NCI-H2081 treated with DMSO at 0.1 percent for 48 hours (cell line): Measurements from ENCODE around the gene RSL24D1.
"Not testable (repeated sequence)": the region's sequence is repeated elsewhere in the genome, so short reads cannot be mapped to it uniquely, and the experiment has no call there.

Experiments used
- DNase-seq: peaks from one replicate; lab custom pipeline; 2025; lab: John Stamatoyannopoulos, UW

The RSL24D1 gene

GRCh38 chr15:55218056-55218455 is 21.3 kb upstream of the RSL24D1 start:
- no peak for DNase-seq

DNA sequence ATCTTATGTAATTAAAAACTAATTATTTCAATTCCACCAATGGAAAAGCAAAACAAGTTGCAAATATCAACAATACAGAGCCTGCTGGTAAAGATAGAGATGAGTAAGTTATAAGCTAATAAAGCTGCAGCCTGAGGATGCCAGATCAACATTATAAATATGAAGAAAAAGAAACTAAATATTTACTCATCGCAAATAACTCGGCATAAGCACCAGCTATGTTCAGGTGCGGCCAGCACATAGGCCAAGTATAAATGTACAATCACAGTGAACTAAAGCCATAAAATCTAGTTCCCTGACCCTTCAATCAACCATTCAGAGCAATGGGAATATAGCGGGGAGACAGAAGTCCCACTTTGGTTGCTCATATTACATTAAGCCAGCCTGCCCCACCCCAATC is 7.7 kb upstream of the RSL24D1 start:
- DNase-seq: no peak

DNA sequence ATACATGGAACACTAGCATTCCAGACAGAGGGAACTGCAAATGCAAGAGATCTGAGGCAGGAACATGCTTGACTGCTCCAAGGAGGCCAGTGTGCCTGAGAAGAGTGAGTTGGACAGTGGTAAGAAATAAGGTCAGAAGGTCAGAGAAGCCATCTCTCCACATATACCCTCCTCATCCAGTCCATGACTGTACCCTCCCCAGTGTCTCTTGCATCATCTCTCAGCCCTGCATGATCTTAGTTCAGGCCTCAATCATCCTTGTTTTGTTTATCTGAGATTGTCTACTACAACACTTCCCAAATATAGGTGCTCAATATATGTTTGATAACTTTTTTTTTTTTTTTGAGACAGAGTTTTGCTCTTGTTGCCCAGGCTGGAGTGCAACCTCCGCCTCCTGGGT is 5.5 kb upstream of the RSL24D1 start:
- DNase-seq: no peak

DNA sequence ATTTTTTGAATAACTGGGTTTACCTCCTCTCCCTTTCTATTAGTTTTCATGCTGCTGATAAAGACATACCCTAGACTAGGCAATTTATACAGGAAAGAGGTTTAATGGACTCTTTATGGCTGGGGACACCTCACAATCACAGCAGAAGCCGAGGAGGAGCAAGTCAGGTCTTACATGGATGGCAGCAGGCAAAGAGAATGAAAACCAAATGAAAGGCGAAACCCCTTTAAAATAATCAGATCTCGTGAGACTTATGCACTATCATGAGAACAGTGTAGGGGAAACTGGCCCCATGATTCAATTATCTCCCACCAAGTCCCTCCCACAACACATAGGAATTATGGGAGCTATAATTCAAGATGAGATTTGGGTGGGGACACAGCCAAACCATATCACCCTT is 2.0 kb upstream of the RSL24D1 start:
- no peak for DNase-seq

- DNase-seq: no peak
Observed at GRCh38 chr15:55197719-55198118, 978 bp upstream of the RSL24D1 start.

GRCh38 chr15:55197362-55197705 is 593 bp upstream of the RSL24D1 start:
- DNase-seq: no peak

DNA sequence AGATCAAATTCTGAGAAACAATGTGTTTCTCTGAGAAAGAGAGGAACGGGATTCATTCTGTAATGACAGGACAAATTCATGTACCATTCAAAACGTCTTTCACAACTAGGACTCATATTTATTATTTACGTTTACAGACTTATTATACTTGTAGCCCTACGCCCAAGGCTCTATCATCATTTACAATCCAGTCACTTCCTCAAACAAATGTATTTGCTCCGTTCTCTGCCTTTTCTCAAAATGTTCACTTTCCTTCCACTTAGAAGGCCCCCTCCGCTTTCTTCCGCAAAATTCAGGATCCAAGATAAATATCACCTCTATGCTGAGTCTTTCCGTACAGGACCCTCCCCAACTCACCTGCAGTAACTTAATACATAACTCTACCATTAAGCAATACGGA is 745 bp downstream of the RSL24D1 start:
- no peak for DNase-seq

DNA sequence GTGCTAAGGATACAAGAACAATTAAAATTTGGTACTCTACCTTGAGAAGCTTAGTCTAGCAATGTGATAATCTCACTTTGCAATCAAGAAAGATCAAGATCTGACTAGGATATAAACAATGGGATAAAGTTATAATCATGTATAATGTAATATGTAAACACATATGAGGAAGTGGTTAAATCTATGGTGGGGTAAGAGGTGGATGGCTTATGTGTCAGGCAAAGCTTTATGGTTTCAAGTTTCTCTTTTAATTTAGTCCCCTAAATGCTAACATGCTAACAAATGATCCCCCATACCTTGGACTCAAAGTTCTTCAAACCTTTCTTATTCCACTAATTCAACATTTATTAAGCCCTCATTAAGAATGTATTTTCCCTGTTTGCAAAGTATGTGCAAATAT is 2.5 kb downstream of the RSL24D1 start:
- DNase-seq: no peak

DNA sequence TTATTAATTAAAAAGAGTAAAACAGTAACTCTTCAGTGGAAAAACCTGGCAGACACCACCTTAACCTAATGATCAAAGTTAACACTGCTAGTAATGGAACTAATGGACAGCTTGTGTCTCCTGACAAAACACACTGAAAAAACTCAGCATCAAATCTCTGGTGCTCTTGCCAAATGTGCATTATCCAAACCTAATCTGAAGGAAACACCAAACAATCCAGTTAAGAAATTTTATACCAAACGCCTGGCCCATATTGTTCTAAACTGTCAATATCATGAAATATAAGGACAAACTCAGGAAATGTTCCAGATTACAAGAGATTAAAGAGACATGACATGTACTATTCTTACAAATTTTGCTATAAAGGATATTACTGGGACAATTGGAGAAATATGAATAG is 10.4 kb downstream of the RSL24D1 start:
- DNase-seq: no peak

- no peak for DNase-seq
Observed at GRCh38 chr15:55183679-55184078, 13.1 kb downstream of the RSL24D1 start.

DNA sequence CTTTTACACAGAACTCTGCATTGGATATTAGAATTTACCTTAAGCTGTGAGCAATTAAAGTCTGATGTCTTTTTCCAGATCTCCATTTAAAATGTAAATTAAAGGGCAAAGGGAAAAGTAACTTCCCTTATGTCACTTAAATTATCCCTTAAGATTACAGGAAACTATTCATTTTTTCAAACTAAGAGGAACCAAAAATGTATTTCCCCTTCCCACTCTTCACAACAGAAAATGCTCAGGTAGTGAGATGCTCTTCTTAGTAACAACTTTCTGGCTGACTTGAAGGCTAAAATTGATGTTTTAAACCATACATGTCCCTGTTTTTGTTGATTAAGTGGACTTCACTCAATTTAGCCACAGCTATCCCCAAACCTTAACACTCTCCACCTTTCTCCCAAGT is 17.6 kb downstream of the RSL24D1 start:
- no peak for DNase-seq

GRCh38 chr15:55170361-55170760 is 26.4 kb downstream of the RSL24D1 start:
- no peak for DNase-seq

DNA sequence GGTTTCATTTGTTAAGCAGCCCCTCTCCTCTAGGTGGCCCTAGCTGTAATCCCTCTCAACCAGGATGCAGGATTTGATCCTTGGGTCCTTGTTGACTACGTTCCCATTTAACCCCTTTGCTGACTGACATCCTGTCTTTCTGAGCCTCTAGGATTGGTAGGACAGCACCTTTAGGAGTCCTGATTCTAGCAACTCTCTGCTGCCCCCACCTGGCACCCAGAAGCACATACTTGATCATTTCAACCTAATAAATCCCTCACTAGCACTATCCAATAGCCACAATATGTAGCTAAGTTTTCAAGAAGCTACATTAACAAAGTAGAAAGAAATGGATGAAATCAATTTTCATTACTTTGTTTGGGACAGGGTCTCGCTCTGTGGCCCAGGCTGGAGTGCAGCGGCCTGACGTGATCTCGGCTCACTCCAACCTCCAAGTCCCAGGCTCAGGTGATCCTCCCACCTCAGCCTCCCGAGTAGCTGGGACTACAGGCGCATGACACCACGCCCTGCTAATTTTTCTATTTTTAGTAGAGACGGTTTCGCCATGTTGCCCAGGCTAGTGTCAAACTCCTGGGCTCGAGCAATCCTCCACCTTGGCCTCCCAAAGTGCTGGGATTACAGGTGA is 28.3 kb downstream of the RSL24D1 start:
- DNase-seq: peak; percentile 41

- DNase-seq: no peak
Observed at GRCh38 chr15:55164284-55164683, 32.5 kb downstream of the RSL24D1 start.

- DNase-seq: no peak
Observed at GRCh38 chr15:55151631-55152030, 45.1 kb downstream of the RSL24D1 start.

- not testable (repeated sequence) for DNase-seq
Observed at GRCh38 chr15:55143132-55143531, 53.6 kb downstream of the RSL24D1 start.

GRCh38 chr15:55133972-55134371 is 62.8 kb downstream of the RSL24D1 start:
- DNase-seq: no peak

DNA sequence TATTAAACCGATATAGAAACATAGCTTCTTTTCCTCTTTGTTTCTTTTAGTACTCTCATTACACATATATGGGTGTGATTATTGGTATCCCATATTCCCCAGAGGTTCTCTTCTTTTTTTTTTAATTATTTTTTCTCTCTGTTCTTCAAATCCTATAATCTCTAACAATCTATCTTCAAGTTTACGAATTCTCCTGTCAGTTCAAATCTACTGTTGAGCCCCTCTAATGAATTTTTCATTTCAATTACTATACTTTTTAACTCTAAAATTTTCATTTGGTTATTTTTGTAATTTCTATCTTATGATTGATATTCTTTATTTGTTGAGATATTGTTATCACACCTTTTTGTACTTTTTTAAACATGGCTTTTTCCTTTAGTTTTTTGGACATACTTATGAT is 64.1 kb downstream of the RSL24D1 start:
- no peak for DNase-seq
